GM21576 (cell line): ENCODE results near the gene TIMM10B.

Experiments used
- ATAC-seq: cut with Tn5 transposase; IDR thresholded peaks from one replicate; pipeline ENCODE4 v1.9.1; 2021; ENCODE audit warnings: mild to moderate bottlenecking, moderate library complexity; ENCODE audit not compliant: unreplicated experiment

TIMM10B gene

DNA sequence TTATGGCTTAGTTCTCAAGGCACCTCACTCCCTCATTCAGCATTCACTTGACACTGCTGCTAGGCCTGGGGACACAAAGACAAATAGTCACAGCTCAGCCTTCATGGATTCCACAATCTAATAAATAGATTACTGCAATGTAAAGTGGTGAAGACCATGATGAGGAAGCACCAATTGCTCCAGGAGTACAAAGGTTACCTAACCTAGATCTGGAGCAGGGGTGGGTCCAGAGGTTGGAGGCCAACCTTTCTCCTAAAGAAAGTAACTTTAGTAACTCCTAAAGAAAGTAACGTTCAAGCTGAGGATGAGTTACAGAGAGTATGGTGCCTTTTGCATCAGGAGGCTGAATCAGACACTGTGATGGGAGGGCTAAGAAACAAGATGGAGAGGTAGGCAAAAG is 11.7 kb upstream of the TIMM10B start:
- ATAC-seq: no peak

DNA sequence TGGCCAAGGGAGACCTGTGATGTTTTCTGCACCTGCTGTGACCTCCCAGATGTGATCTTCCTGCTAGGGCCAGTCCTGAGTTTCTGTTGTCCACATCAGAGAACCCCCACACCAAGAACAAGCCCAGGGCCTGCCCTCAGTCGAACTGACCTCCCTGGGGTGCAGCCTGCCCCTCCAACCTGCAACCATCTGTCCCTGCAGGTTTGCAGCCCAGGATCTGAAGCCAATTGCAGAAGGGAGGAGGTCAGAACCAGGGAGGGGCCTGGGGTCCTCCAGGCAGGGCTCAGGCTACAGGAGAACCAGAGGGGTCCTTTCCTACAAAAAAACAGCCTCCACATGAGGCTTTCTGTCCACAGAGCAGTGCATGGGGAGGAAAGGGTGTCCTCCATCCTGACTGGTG is 8.4 kb upstream of the TIMM10B start:
- ATAC-seq: no peak

DNA sequence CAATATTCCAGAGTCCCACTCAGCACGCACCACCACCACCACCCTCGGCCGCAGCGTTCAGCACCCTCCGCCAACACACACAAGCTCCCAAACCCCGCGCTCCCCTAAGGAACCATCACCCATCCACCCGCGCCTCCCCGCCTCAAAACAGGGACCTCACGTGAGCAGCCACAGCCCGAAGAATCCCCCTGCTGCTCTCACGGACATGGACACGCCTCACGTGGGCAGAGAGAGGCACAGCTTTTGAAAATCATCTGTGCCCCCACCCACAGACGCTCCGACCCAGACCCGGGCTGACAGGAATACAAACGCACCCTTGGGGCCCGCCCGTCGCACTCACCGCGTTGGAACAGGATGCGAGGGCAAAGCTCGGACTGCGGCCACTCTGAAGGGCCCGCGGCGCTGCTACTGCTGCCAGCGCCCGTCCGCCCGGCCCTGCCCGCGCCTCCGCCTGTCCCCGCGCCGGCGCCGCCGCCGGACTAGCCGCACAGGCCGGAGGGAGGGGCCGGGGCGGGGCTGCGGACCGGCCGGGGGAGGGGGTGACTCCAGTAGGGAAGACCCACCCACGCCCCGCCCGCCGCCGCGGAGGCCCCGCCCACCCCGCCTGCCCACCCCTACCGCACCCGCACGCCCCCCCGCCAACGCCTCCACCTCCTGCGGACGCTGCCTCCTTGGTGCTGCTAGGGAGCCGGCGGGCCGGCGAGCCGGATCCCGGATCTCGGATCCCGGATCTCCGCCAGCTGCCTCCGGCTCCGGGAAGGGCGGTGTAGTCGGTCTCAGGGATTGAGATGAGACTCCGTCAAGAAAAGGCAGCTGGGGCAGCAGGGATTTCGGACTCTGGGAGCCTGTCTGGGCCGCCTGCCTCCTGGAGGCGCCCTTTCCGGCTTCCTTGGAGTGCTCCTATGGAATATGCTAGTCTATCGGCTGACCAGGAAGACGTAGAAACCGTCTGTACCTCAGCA is 7.6 kb upstream of the TIMM10B start, which contains the start of gene TRIM3:
Gene TRIM3 (minus strand): TSS at position 491 of the 962 bp plus-strand sequence. CDS start 8,246 bp downstream, outside the sequence.
- no peak for ATAC-seq

DNA sequence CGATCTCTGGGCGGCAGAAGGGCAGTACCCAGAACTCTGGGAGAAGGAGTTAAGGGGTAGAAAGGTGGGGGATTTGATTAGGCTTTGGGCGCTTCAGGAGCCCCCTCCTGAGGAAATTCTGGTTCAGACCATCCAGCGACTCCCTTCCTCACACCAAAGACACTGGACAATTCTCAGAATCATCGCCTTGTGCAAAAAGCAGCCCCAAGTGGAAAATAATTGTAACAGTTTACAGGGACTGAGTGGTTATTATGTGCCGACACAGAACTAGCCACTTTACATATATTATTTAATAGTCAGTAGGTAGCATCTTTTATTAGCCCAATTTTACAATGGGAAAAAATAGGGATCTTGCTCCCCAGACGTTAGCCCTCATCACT is 6.9 kb upstream of the TIMM10B start:
- no peak for ATAC-seq

DNA sequence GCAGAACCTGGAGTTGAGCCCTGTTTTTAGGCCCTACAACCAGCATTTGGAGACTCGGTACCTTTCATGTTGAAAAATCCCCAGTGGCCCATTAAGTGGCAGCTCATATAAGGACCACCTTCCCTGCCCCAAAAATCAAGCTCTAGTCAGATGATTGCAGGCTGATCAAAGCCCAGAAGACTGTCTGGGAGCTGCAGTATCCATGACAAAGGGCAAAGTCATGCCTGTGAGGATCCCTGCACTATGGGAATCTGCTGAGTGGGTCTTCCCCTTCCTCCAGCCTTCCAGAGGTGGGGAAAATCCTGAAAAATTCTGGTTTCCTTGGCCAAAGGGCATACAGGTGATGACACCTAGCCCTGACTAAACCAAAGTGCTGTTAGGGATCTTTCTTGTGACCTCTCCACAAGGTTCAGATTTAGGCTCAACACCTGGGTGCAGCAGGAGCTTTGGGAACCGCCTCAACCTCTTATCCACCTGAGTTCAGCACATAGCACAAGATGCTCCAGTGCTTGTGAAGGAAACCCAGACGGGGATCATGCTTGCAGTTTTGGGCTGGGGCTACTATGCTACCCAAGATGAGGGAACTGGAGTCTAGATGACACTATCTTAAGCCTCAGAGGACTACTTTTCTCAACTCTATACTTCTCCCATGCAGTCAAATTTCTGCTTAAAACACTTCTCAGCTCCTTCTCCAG is 6.3 kb upstream of the TIMM10B start:
- ATAC-seq: no peak

DNA sequence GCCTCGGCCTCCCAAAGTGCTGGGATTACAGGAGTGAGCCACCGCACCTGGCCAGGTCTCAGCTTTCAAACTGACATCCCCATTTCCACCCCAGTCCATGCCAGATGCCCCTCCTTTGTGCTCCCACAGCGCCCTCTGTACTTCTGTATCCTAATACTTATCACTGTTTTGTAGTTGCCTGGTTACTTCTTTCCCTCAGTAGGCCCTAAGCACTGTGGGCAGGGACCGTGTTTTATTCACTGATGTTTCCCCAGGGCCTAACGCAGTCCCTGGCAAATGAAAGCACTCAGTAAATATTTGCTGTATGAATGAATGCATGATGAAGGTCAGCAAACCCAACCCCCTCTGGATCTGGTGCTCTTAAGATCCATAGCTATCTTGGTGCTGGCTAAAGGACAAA is 5.4 kb upstream of the TIMM10B start:
- ATAC-seq: no peak

DNA sequence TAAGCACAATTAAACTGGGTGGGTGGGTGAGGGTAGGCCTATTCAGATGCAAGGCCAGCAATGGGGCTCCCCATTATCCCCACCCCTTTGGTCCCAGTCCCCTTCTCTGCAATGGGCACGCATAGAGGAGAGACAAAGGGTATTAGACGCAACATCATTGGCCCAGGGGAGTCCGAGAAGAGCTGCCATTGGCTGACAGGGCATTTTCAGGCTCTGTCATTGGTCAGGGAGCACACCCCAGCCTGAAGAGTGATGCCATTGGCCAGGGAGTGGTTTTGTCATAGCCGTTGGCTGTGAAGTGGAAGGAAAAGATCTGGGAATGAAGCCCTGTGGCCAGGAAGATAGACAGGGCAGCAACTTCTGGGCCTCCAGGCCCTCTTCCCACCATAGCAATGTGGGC is 4.7 kb upstream of the TIMM10B start:
- ATAC-seq: no peak

DNA sequence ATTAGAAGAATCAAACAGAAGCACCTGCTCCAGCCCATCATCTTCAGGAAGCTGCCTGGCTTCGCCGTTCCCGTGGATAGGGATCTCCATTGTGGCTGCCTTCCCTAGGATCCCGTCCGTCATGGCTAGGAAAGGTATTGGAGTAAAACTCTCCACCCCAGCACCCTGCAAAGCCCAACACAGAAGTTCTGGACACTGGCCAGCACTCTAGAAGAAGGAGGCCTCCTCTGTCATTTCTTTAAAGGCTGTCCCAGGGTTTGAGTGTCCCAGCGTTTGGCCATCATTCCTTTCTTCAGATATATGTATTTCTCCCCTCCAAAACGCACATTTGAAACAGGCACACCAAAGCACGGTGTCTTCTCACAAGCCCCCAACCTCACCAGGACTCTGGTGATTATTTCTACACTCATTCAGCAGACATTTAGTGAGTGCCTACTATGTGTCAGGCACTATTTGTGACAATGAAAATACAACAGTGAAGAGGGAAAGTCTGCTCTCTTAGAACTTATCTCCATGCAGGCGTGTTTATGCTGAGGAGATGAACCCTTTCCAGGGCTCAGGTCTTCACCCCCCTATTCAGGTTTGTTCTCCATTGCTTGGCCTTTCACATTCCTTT is 894 bp upstream of the TIMM10B start:
- ATAC-seq: no peak

DNA sequence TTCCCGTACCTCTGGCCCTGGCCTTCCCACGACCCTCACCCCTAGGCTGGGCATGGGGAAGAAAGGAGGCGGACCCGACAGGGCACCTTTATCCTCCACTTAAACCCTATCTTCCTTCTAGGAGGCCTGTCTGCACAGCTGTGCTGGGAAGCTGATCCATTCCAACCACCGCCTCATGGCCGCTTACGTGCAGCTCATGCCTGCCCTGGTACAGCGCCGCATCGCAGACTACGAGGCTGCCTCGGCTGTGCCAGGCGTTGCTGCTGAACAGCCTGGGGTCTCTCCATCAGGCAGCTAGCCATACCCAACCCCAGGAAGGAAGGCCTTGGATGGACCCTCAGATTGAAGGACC is 599 bp downstream of the TIMM10B start:
- ATAC-seq: no peak

DNA sequence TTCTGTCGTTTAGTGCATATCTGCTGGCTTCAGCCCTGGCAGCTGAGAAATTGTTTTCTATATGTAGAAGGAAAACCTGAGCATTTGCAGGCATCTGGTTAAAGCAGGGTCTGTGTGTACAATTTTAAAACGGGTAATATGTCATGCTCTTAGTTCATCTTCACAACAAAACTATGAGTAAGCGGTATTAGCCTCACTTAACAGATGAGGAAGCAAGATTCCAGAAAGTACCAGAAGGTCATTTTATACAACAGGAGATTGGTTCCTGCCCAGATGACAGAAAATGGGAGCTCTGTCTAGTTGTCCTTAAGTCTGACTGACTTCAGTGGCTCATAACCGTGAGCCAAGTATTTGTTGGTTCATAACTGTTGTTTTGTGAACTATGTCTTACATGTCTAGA is 1.1 kb downstream of the TIMM10B start:
- ATAC-seq: no peak

DNA sequence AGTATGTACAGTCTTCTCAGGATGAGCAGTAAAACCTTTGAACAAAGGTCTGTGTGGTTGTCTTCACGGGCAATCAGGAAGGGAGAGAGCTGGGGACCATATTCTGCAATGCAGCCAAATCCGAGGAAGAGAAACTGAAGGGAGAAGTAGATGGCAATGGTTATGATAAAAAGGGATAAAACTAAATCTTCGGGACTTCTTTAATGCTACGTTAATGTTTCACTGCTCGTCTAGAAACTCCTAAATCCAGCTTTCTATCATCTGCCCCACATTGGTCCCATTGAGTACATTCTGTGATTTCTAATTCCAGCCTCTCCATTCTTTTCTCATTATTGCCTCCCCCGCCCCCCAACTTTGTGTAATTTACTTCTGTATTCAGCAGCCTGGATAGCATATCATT is 1.7 kb downstream of the TIMM10B start:
- no peak for ATAC-seq

DNA sequence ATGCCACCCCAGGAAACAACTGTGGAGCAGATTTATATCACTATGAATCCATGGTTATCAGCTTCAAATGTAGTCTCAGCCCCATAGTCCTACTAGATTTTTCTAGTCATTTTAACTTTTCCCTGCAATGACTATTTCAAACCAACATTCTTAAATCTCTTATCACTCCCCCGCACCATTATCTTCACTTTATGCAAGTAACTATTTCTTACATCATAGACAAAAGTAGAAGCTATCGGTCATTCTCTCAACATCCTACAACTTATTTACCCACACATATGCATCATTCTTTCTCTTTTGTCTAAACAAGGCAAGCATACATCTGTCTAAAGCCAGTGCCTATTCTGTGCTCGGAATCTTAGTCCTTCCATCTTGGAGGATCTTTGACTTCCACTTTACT is 4.4 kb downstream of the TIMM10B start:
- ATAC-seq: no peak

DNA sequence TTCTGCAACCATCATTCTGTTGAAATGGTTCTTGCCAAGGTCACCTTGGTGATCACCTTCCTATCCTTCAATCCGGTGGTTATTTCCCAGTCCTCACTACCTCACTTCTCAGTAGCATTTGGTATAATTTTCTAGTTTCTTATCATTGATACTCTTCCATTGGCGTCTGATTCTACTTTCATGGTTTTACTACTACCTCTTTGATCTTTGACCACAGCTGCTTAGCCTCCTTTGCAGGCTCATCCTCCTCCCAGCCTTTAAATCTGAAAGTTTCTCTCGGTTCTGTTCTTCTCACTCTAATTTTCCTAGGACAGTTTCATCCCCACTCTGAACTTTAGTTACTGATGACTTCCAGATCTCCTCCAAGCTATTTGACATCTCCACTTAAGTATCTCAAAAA is 5.0 kb downstream of the TIMM10B start:
- ATAC-seq: no peak

DNA sequence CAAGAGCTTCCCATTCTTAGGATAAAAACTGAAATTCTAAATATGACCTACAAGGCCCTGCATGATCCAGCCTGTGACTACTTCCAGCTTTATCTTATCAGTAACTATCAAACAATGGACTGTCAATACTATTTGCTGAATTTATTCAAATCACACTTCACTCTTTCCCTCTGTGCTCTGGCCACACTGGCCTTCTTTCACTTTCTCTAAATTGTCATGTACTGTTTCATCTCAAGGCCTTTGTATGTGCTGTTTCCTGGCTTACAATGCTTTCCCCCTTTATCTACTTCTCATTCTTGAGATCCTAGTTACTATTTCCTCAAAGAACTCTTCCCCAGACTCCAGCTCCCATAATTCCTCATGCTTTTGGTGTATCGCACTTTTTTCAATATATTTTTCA is 5.6 kb downstream of the TIMM10B start:
- no peak for ATAC-seq

DNA sequence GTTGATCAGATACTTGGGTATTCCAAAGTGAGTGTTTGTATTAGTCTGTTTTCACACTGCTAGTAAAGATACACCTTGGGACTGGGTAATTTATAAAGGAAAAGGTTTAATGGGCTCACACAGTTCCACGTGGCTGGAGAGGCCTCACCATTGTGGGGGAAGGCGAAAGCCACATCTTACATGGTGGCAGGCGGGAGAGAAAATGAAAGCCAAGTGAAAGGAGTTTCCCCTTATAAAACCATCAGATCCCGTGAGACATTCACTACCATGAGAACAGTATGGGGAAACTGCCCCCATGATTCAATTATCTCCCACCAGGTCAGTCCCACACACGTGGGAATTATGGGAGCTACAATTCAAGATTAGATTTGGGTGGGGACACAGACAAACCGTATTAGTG is 7.0 kb downstream of the TIMM10B start:
- ATAC-seq: no peak

DNA sequence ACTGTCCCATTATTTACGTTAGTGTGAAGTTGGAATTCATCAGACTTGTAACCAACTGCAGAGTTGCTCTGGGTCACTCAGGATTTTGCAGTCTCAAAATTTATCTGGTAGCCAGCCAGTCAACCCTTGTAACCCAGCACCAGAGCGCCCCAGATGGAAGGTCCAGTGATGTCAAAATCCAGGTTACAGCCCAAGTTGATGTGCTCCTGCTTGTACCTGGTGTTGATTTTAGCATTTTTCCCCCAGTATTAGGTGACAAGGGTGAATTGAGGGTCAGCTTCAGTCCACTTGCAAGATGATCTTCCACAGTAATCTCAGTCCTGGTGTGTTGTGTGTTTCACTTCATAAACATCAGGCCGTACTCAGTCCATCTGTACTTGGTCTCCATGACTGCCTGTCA is 7.5 kb downstream of the TIMM10B start:
- ATAC-seq: no peak

DNA sequence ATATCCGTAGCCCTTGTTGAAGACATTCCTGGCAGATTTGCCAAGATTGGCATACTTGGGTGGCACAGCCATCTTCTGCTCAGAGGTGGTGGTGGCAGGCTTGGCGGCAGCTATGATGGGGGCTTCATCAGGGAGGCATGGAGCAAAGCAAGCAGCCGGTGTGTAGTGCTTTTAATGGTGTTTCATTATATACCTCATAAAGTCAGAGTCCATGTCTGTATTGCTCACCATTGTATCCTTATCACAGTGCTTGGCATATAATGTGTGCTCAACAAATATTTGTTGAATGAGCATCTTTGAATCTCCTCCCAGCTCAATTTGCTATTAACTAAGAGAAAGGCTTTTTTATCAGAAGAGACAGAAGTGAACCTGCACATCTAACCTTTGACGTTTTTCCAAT is 8.0 kb downstream of the TIMM10B start:
- no peak for ATAC-seq

DNA sequence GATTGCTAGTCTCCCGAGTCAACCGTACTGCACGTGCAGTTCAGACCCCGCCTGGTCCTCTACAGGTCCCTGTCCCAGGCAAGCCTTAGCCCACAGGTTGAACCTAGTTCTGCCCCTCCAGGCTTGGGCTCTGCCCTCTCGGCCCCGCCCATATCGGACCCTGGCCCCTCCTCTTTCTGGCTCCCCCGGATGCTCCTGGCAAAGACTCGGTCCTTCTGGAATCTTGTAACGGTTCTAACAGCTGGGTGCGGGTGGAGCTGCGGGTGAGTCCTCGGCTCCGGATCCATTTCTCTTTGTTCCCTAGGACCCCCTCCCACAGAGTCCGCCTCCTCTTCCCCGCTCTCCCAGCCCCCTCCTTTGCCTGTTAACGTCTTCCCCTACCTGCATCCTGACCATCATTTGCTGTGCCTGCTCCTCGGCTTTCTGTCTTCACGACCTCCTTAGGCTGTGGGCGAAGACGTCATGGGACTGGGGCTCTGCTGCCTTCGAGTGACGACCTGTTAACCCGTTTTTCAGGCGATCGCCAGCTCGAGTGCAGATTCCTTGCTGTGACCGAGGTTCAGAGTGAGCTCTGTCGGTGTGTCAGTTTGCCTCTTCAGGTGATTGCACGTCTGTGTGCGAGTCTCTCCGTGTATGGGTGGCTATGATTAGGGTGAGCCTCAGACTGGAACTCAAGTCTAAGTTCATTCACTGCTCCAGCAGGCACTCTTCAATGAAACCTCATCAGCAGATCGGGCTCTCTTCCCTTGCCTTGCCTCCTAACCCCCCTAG is 16.0 kb downstream of the TIMM10B start, which contains the start of gene DNHD1:
Gene DNHD1 (plus strand): TSS at position 212 of the 771 bp plus-strand sequence. CDS start 936 bp downstream, outside the sequence.
- ATAC-seq: no peak

DNA sequence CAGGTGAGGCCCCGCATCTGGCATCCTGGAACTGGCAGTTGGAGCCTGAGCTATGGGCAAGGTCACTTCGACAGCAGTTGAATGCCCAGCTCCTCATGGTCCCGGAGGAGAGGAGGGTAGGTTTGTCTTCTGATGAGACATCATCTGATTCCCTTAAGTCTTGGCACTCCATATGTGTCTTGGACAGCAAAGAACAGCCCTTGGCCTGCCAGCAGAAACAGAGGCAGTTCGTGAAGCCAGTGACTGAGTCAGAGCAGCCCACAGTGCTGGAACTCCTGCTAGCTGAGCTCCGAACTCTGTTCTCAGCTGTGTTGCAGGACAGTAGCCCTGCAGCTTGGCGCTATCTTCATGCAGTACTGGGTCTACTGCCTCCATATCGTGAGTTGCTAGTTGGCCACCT is 16.8 kb downstream of the TIMM10B start:
- ATAC-seq: no peak

DNA sequence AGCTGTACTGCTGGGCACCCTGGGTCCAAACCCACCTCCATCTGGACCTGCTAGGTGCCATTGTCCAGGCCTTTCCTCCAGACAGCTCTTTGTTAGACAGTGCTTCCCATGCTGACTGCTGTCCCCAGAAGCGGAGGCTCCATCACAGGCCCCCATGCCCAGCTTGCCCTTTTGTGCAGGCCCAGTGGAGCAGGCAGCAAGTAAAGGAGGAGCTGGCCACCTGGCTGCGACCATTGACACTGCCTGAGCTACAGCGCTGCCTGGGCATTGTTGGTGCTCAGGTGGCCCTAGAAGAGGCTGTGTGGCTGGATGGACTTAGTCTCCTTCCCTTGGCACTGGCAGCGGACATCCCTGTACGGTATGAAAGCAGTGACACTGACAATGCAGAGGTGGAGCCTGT is 17.2 kb downstream of the TIMM10B start:
- ATAC-seq: no peak

DNA sequence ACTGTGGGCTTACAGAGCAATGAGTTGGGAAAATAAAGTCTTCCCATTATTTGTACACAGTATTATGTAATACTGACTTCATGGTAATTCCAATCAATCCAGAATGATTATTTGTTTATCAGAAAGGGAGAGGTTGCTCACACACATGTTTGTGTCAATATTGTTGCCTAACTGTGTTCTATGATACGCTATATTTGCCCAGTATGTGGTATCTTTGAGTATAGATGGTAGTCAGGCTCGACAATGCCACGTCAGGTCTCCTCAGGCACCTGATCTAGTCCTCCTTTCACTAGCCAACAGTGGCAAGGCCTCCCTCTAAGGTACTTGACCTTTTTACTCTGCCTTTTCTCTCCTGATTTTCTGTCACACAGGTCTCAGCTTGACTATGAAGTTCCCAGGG is 21.1 kb downstream of the TIMM10B start:
- no peak for ATAC-seq
